HUES48 (cell line): ENCODE data around the gene SH2B3.
"Not testable (repeated sequence)": the region's sequence is repeated elsewhere in the genome, so short reads cannot be mapped to it uniquely, and the experiment has no call there.

ENCODE experiments used
- H3K27ac ChIP-seq: one replicate; pipeline ENCODE4 v1.7.0; 2013; ENCODE audit warnings: low read depth, low read length, inconsistent platforms
- H3K27me3 ChIP-seq: 2 replicates; pipeline ENCODE4 v1.6.1; 2013; ENCODE audit warnings: mild to moderate bottlenecking, low read length; ENCODE audit not compliant: control insufficient read depth, insufficient read depth
- H3K36me3 ChIP-seq: 2 replicates; pipeline ENCODE4 v1.6.1; 2013; ENCODE audit warnings: low read length; ENCODE audit not compliant: control insufficient read depth, insufficient read depth
- H3K4me1 ChIP-seq: 2 replicates; pipeline ENCODE4 v1.6.1; 2013; ENCODE audit warnings: mild to moderate bottlenecking, low read length; ENCODE audit not compliant: control insufficient read depth, insufficient read depth
- H3K4me3 ChIP-seq: 2 replicates; pipeline ENCODE4 v1.5.1; 2013; ENCODE audit warnings: mild to moderate bottlenecking, low read depth, low read length
- H3K9ac ChIP-seq: 2 replicates; pipeline ENCODE4 v1.6.1; 2013; ENCODE audit warnings: mild to moderate bottlenecking, low read depth, low read length, moderate library complexity
- H3K9me3 ChIP-seq: 2 replicates; pipeline ENCODE4 v1.6.1; 2013; ENCODE audit warnings: low read length; ENCODE audit not compliant: control insufficient read depth, insufficient read depth

Gene SH2B3

DNA sequence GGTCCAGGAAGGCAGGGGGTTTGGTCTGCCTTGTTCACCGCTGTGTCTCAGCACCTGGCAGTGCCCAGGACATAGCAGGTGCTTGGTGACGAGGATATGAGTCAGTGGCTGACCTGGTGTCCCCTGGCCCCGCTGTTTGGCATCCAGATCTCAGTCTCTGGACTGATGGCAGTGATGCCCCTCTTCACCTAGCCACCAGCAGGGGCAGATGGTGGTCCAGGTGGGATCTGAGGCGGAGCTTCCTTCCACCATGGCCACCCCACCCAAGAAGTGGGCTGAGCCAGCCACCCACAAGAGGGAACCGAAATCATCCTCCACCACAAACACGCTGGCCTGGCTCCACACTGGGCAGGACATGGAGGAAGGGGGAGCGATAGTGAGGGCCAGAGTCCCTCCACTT, 16.1 kb upstream of the SH2B3 start:
- Histone ChIP-seq H3K27me3 (no peaks in the 10 kb centered on the region), H3K4me1 (no peaks in the 10 kb centered on the region)

DNA sequence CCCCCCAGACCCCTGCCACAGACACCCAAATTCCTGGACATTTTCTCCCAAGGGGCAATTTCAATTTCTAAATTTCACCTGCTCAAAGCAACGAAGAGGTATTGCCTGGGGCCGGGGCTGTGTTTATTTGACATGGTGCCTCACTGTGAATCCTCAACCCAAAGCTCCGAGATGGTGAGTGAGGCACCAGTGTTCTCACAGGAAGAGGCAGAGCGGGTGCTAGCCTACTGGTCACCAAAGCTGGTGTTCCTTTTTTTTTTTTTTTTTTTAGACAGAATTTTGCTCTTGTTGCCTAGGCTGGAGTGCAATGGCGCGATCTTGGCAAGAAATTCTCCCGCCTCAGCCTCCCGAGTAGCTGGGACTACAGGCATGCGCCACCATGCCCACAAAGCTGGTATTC, 14.8 kb upstream of the SH2B3 start:
- Histone ChIP-seq H3K4me1 (no peaks in the 10 kb centered on the region), H3K9me3 (no peaks in the 10 kb centered on the region), H3K27ac (no peak overlapping the region), H3K4me3 (no peak overlapping the region), H3K9ac (no peak overlapping the region), H3K27me3 (no peaks in the 10 kb centered on the region), H3K36me3 (no peaks in the 10 kb centered on the region)

More for the DNA sequence above, 16.1 kb upstream of the SH2B3 start:
- Histone ChIP-seq H3K4me3 (no peak overlapping the region), H3K27ac (no peak overlapping the region), H3K9me3 (no peaks in the 10 kb centered on the region), H3K36me3 (no peaks in the 10 kb centered on the region), H3K9ac (no peak overlapping the region)

DNA sequence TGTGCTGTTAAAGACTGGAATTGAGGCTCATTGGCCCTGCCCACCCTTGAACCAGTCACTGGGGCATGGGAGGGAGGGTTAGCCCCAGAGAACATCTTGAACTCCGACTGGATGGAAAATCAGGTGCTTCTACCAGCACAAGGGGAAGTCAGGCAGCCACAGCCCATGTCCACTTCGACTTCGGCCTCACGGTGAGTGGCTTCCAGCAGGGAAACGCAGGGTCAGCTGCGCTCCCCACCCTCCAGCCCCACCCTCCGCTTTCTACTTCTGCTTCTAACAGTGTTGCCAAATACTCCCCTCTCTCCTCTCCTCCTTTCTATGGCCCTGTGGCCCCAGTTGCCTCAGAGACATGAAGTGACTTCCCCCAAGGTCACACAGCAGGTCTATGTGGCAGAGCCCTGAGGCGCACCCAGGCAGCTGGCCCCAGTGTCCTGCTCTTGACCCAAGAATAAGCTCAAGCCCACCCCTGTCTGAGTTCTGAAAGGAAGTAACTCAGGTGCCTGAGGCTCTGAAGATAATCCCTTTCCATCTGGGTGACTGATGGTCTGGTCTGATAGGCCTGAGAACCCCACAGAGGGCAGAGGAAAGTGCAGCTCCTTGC, 11.9 kb upstream of the SH2B3 start:
- H3K27me3 ChIP-seq = no peaks in the 10 kb centered on the region
- no peaks in the 10 kb centered on the region for H3K9me3 ChIP-seq
- no peak overlapping the region for H3K4me3 ChIP-seq
- H3K9ac ChIP-seq = no peak overlapping the region
- H3K27ac ChIP-seq = no peak overlapping the region
- H3K4me1 ChIP-seq = no peaks in the 10 kb centered on the region
- no peaks in the 10 kb centered on the region for H3K36me3 ChIP-seq

DNA sequence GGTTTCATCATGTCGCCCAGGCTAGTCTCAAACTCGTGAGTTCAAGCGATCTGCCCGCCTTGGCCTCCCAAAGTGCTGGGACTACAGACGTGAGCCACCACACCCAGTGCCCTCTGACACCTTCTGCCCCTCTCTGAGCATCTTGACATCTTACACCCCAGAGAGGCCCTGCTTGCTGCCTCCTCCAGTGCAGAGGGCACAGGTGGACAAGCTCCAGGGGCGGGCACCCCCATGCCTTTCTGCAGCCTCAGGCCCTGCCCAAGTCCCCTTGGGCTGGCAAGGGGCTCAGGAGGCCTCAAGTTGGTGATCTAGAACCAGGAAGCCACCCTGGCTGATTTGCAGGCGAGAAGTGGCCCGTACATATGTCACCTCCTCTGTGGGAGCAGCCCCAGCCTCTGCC, 11.2 kb upstream of the SH2B3 start:
- no peaks in the 10 kb centered on the region for H3K36me3 ChIP-seq
- H3K27me3 ChIP-seq = no peaks in the 10 kb centered on the region
- H3K9ac ChIP-seq = no peak overlapping the region
- no peak overlapping the region for H3K27ac ChIP-seq
- H3K4me3 ChIP-seq = no peak overlapping the region
- no peaks in the 10 kb centered on the region for H3K4me1 ChIP-seq
- no peaks in the 10 kb centered on the region for H3K9me3 ChIP-seq

DNA sequence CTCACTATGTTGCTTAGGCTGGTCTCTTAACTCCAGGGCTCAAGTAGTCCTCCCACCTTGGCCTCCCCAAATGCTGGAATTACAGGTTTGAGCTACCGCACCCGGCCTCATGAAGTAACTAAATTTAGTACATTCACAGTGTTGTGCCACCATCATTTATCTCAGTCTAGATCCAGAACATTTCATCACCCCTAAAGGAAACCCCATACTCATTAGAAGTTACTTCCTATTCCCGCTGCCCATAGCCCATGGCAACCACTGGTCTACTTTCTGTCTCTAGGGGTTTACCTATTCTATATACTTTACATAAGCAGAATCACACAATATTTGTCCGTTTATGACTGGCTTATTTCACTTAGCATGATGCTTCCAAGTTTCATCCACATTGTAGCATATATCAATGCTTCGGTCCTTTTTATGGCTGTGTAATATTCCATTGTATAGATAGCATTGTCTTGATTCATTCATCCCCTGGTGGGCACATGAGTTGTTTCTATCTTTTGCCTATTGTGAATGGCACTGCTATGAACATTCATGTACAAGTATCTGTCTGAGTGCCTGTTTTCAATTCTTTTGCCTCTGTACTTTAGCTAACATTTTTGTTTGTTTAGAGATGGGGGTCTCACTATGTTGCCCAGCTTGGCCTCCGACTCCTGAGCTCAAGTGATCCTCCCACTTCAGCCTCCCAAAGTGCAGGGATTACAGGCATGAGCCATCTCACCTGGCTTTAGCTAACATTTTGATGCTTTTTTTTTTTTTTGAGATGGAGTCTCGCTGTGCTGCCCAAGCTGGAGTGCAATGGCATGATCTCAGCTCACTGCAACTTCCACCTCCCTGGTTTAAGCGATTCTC, 10.2 kb upstream of the SH2B3 start:
- Histone ChIP-seq H3K9me3 (no peaks in the 10 kb centered on the region), H3K4me1 (no peaks in the 10 kb centered on the region), H3K36me3 (no peaks in the 10 kb centered on the region), H3K27me3 (no peaks in the 10 kb centered on the region), H3K27ac (no peak overlapping the region), H3K4me3 (no peak overlapping the region), H3K9ac (no peak overlapping the region)

DNA sequence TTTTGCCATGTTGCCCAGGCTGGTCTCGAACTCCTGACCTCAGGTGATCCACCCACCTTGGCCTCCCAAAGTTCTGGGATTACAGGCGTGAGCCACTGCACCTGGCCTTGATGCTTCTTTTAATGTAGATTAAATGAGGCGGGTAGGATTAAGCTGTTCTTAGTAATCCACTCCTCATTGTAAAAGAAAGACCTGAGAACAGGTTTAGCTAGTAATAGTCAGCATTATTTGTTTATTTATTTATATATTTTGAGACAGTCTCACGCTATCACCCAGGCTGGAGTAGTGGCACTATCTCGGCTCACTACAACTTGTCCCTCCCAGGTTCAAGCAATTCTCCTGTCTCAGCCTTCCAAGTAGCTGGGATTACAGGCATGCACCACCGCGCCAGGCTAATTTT, 9.5 kb upstream of the SH2B3 start:
- H3K4me3 ChIP-seq, H3K27me3 ChIP-seq, H3K9me3 ChIP-seq, H3K27ac ChIP-seq, H3K4me1 ChIP-seq, H3K9ac ChIP-seq, H3K36me3 ChIP-seq: not testable (repeated sequence)

DNA sequence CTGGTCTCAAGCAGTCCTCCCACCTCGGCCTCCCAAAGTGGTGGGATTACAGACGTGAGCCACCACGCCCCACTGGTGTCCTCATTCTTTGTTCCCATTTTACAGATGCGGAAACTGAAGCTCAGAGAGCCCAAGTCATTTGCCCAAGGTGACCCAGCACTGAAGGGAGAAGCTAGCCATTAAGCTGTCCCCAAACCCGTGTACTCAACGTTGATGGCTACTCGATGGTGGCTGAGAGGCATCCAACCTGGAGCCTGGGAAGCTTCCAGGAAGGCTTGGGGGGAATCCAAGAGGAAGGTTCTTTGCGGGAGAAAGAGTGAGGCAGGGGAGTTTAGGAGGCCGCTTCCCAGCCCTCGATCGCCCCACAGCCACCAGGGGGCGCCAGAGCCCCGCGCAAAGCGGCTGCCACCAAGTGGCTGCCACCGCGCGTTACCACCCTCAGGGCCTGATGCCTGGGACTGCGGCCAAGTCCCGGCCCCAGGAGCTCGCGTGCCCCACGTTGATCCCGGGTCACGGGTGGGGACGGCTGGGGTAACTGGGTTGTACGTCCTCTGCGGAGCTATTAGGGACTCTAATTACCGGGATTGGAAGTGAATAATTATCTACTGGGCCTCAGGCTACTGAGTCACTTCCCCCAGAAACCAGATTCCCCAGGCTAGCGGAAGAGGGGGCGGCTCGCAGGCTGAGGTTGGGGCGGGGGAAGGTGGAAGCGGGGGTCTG, 8.8 kb upstream of the SH2B3 start:
- Histone ChIP-seq H3K9me3 (no peaks in the 10 kb centered on the region), H3K4me1 (no peaks in the 10 kb centered on the region), H3K4me3 (no peak overlapping the region), H3K27ac (no peak overlapping the region), H3K27me3 (no peaks in the 10 kb centered on the region), H3K36me3 (no peaks in the 10 kb centered on the region), H3K9ac (no peak overlapping the region)

DNA sequence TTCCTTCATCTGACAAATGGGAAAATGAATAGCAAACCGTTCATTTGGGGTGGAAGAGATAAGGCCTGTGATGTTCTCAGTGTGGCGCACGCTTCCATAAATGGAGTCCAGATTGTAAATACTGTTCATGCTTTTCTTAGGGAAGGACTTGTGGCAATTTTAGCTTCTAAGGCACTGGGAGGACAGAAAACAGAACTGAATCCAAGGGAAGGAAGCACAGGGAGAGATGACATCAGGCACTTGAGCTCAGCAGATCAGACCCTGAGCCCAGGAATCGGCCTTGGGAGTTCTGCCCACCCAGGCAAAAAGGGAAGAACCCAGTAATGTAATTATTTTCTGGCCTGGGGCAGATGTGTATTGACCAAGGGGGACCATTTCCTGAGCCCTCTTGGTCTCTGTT, 7.2 kb upstream of the SH2B3 start:
- Histone ChIP-seq H3K27me3 (no peaks in the 10 kb centered on the region), H3K9ac (no peak overlapping the region), H3K9me3 (no peaks in the 10 kb centered on the region), H3K36me3 (no peaks in the 10 kb centered on the region), H3K27ac (no peak overlapping the region), H3K4me3 (no peak overlapping the region), H3K4me1 (peaks cover 5% of the 10 kb centered on the region; the same call in 1 of the 2 replicates)

DNA sequence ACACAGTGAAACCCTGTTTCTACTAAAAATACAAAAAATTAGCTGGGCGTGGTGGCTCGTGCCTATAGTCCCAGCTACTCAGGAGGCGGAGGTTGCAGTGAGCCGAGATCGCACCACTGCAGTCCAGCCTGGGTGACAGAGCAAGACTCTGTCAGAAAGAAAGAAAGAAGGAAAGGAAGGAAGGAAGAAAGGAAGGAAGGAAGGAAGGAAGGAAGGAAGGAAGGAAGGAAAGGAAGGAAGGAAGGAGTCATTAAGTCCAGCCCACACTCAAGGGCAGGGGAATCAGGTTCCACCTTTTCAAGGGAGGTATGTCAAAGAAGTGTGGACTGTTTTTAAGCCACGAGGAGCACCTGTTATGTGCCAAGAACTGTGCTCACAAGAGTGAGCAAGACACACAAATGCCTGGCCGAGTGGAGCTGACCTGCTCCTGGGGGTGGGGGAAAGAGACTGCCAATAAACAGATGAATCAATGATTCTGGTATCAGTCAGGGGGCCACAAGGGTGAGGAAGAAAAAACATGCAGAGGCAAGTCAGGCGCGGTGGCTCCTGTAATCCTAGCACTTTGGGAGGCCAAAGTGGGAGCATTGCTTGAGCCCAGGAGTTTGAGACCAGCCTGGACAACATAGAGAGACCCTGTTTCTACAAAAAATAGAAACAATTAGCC, 5.8 kb upstream of the SH2B3 start:
- not testable (repeated sequence) for H3K27me3 ChIP-seq, H3K27ac ChIP-seq, H3K9me3 ChIP-seq, H3K9ac ChIP-seq, H3K4me3 ChIP-seq, H3K36me3 ChIP-seq
- H3K4me1 ChIP-seq = peaks cover 16% of the 10 kb centered on the region

DNA sequence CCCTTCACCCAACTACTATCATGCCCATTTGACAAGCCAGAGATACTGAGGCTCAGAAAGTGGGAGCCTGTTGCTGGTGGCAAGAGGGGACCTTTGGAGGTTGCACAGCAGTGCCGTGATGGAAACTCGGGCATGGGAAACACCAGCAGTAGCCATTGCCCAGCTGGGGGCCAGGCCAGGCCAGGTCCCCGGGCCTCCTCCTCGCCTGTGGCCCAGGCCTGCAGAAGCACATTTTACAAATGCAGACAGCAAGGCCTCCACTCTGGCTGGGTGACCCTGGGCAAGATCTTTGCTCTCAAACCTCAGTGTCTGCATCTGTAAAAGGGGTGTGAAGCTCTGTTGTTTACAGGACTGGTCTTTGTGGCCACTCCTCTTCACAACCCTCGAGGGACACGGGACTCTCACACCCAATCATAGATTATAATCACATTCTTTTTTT, 4.5 kb upstream of the SH2B3 start:
- Histone ChIP-seq H3K27ac (no peak overlapping the region), H3K4me3 (no peak overlapping the region), H3K9ac (no peak overlapping the region), H3K9me3 (no peaks in the 10 kb centered on the region), H3K4me1 (peaks cover 16% of the 10 kb centered on the region), H3K36me3 (no peaks in the 10 kb centered on the region), H3K27me3 (no peaks in the 10 kb centered on the region)

DNA sequence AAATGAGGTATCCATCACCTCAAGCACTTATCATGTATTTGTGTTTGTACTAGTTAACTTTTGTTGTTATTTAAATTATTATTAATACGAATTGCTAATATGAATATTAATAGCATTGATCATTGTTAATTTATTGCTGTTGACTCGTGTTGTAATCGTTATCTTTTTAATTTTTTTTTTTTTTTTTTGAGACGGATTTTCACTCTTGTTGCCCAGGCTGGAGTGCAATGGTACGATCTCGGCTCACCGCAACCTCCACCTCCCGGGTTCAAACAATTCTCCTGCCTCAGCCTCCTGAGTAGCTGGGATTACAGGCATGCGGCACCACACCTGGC, 3.3 kb upstream of the SH2B3 start:
- H3K4me3 ChIP-seq, H3K36me3 ChIP-seq, H3K27me3 ChIP-seq, H3K9me3 ChIP-seq, H3K27ac ChIP-seq, H3K9ac ChIP-seq: not testable (repeated sequence)
- peaks cover 24% of the 10 kb centered on the region for H3K4me1 ChIP-seq
